NCI-H1694 (cell line): ENCODE results near the gene TEX48.

Experiments
- DNase-seq: peaks from one replicate; lab custom pipeline; 2025; lab: John Stamatoyannopoulos, UW

TEX48 gene

DNA sequence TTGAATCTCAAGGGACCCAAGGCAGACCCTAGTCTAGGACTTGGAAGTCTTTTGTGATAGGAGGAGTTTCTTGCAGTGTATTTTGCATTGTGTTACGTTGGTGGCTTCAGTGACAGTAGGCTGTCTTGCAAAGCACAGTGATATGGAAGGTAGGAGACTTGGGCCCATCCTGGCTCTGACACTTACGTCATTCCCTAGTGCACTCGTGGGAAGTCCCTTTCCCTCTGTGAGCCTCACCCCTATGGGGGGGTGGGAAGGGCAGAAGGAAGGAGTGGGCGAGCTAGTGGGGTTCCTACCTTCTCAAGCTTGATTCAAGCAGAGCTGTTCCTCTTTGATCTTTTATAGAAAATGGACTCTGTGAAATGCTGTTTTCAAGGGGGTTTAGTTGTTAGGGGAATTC, 15.1 kb downstream of the TEX48 start:
- no peak for DNase-seq

DNA sequence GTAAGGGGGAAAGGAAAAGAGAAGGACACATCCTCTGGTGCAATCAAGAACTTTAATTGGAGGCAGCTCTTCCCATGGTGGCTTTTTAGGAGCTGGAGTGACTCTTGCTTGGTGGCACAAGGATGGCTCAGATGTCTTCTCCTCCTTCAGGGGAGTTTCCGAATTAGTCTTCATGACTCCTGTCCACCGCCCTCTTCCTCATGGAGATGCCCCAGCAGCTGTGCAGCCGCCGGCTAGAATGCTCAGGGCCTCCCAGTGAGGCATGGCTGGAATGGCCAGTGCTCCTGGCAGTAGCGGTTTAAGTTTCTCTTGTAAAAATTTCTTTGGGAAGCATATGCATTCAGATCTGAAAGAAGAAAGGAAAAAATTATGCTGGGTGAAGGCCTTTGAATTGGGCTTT, 15.6 kb downstream of the TEX48 start:
- no peak for DNase-seq

DNA sequence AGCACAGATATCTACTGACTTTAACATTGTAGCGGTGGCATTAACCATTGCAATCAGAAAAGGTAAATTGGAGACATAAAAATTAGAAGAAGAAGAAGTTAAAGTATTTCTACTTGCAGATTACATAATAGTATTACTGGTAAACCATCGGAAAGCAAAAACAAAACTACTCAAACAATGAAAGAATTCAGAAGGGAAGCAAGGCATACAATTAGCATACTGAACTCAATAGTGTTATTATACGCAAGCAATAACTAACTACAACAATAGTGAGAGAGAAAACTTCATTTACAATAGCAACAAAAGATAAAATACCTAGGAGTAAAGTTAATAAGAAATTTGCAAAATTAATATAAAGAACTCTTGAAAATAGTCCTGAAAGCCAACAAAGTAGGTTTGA, 17.8 kb downstream of the TEX48 start:
- DNase-seq: no peak

DNA sequence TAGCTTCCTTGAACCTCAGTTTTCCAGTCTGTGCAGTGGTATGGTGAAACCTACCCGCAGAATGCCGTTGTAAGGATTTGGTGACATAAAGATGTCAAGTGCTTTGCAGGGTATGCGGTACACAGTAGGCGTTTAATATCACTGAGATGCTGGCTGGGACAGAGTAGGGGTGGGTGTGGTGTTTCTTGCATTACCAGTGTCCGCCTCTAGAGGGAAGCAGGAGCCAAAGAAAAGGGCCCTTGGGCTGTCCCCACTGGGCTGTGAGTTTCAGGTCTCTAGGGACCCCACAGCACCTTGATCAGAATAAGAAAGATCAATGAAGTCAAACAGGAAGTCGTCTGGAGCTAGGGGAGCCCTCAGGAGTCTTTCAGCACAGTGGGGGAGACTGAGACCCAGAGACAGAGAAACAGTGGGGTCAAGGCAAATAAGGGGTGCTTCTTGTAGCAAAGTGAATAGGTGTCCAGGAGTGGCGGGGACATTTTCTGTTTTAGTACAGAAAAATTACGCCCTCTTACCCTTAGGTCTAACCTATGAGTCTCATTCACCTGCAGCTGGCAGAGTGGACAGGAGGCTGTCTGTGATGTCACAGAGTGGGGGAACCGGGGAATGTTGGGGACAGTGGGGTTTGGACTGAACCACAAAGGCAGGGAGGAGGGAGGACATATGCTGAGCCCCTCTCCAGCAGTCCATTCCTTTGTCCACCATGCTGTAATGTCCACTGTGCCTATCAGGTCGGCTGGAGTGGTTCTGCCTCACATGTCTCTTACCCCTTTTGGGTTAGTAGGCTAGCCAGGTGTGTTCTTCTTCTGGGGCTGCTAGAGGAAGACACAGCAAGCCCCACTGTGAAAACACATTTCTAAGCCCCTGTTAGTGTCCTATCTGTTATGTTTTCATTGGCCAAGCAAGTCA, 19.7 kb downstream of the TEX48 start:
- DNase-seq: no peak

DNA sequence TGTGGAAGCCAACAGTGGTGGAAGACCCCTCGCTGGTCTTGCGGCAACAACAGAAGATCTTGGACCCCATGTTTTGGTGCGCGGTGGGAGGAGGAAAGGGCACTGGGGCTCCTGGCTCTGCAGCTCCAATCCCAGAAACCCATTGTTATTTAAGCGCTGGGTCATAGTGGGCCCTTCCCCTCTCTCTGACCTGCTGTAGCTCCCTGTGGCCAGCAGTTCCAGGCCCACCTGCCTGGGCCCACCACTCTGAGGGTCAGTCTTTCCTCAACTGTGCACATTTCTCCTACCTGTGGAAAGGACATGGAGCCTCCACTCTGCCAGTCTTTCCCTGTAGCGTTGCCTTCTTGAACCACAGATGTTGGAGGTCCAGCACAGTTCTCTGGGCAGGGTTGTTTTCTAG, 24.3 kb downstream of the TEX48 start, which contains the start of gene TEX53:
TEX53 (minus strand) TSS at position 101 of the 400 bp plus-strand sequence; CDS start at position 70, 31 bp downstream.
- DNase-seq: no peak

DNA sequence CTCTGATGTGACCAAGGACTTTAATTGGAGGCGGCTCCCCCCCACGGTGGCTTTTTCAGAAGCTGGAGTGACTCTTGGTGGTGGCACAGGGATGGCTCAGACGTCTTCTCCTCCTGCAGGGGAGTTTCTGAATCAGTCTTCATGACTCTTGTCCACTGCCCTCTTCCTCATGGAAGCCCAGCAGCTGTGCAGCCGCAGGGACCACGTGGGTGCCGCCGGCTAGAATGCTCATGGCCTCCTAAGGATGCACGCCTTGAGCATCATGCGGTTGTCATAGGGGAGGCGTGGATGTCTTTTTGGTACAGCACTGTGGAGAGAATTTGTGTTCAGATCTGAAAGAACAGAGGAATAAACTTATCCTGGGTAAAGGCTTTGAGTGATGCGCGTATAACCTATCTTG, 25.7 kb downstream of the TEX48 start:
- DNase-seq: no peak

DNA sequence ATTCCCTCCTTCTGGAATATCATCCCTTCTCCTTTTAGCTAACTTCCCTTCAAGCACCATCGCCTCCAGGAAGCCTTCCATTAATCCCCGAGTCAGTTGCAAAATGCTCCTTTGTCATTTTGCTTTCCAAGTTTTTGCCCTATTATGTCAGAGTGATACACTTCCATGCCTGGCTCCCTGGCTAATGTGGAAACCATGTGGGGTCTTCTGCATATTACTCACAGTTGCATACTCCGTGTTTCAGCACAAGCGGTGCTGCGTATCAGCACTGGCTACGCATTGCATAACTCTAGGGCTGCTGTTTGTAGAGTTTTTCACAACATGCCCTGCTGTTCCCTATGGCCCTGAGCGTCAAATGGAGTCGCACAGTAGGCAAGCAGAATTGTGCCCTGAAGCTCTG, 26.3 kb downstream of the TEX48 start:
- no peak for DNase-seq

DNA sequence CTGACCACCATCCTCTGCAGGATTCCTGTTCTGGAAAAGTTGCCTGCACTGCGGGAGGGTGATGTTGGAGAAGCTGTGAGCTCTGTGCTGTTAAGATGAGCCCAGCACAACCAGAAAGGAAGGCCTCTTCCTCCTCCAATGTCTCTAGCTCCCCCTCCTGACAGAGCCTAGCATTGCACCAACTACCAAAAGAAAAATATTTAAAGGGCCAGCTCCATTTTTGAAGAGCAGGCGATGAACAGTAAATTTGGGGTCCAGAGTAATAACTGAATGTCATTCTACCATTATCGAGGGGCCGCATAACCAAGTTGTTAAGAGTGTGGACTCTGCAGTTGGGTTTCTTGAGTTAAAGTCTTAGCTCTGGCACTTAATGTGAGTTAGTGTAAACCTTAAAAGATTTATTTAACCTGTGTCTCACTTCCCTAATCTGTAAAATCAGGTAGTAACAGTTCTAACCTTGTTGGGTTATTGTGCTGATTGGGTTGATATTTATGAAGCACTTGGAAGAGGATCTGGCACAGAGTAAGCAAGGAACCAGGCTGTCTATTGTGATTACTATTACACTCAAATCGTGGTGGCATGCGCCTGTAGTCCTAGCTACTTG, 28.3 kb downstream of the TEX48 start:
- peak; percentile 73 for DNase-seq

DNA sequence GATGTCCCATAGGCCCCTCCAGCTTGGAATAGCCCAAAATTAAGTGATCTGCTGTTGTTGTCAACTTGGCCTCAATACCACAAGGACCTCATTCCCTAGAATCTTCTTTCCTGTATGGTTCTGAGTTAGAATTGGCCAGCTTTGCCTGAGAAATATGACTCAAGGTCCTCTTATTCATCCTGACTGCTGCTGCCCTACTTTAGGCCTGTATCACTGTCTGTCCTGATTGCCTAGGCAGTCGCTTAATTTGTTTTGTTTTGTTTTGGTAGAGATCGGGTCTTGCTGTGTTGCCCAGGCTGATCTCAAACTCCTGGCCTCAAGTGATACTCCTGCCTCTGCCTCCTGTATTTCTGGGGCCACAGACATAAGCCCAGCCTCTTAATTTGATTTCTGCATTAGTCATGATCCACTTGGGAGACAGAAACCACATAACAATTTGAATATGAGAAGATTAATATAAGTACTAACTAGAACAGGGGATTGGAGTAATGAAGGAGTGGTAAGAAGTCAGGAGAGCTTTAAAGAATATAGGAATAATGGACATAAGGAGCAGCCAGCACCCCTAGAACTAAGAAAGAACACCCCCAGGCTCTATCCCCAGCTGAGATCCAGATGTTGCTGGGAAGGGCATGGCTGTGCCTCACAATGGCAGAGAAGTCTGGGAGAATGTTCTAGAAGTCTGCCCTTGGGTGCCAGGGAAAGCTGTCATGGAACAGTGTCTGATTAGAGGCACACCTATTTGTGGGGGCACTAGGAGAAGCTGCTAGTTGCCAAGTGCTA, 29.0 kb downstream of the TEX48 start:
- no peak for DNase-seq

DNA sequence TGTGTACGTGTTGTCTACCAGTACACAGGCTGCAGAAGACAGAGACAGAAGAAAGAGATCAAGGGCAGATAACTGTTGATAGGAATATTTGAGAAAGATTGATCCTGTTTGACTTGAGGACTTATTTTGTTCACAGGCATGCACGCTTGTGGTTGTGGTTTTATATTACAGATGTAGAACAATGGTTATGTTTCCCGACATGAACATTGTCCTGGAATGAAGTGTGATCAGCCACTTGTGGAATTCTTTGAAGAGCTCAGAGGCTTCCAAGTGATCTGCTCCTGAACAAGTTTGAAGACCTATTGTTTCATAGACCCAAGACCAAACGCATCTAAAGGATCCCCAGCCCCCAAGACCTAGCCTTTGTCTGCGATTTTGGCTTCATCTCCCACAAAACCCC, 38.1 kb downstream of the TEX48 start:
- no peak for DNase-seq

DNA sequence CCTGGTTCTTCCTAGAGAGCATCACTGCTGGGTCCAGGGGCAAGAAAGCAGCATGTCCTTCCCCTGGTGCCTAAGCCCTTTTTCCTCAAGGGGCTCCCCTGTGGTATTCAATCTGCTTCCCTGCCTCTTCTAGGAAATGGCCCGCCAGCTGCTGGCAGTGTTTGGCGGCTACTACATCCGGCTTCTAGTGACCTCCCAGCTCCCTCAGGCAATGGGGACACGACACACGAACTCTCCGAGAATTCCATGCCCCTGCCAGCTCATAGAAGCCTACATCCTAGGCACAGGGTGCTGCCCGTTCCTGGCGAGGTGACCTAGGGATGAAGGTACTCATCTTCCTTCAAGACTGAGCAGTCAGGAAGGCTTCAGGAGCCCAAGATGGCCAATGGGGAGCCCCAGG, 39.0 kb downstream of the TEX48 start:
- no peak for DNase-seq

DNA sequence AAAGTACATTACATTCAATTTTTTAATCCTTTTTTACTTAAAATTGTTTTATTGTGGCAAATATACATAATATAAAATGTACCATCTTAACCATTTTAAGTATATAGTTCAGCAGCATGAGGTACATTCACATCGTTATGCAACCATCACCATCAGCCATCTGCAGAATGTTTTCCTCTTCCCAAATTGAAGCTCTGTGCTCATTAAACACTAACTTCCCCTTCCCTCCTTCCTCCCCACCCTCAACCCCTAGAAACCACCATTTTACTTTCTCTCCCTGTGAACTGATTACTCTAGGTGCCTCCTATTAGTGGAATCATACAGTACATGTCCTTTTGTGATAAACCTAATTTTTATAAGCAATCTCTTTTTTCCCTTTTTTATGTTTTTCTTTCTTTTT, 40.0 kb downstream of the TEX48 start:
- DNase-seq: no peak

DNA sequence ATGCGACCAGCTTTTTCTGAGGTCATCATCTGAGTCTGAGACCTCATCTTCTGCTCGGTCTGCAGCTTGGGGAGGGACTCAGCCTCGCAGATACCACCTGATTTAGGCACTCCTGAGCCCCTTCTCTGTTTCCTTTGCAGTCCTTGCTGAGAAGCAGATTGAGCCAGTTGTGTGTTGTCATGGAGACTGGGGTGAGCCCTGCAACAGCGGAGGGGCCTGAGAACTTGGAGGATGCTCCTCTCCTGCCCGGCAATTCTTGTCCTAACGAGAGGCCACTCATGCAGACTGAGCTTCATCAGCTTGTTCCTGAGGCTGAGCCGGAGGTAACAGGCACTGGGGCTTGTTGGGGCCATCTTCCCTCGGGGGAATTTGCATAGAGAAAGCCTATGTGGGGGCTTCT, 43.6 kb downstream of the TEX48 start:
- DNase-seq: no peak

DNA sequence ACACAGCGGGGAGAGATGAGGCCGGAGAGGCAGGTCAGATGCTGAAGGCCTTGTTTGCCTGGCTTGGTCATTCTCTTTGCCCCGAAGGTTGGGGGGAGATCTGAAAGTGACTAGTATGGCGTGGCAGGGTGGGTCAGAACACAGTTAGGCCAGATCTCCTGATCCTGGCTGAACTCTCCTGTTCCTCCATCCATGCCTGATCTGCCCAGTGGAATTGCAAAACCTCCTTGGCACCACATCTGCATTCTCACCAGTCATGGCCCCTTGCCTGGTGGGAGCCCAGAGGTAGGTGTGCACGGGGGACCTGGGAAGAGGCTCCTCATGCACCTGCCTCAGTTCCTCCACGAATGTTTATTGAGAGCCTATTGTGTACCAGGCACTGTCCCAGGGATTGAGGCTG, 47.6 kb downstream of the TEX48 start:
- DNase-seq: no peak

DNA sequence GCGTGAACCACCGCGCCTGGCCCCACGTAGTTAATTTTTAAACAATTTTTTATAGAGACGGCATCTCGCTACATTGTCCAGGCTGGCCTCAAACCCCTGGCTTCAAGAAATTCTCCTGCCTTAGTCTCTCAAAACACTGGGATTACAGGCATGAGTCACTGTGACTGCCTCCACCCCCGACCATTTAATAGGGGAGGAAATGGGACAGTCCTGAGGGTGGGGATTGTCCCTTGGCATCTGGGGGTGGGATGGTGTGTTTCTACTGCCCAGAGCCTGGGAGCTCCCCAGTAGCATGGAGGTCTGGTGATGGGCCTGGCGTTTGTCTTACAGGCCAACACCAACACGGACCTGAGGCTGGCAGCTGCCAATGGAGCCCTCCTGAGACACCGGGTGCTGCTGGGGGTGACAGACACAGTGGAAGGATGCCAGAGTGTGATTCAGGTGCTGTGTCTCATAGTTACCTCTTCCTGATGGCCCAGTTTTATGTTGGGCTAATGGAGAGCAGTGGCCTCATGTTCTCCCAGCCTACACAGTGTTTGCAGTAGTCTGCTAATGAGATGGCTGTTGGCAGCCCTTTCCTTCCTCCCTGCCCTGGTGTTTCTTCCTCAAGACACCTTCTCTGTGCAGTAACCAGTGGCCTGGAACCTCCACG, 48.4 kb downstream of the TEX48 start:
- no peak for DNase-seq

DNA sequence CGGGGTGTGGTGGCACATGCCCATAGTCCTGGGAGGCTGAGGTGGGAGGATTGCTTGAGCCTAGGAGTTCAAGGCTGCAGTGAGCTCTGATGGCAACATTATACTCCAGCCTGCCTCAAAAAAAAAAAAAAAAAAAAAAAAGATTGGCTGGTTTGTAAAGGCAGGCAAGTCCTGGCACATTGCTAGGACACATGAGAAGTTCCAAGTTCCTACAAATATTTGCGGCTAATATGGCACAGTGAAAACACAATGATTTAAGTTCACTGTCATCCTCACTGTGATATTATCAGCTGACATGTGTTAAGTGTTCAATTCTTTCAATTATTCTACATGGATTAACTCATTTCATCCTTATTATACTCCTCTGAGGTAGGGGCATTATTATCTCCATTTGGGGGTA, 50.8 kb downstream of the TEX48 start:
- DNase-seq: no peak

DNA sequence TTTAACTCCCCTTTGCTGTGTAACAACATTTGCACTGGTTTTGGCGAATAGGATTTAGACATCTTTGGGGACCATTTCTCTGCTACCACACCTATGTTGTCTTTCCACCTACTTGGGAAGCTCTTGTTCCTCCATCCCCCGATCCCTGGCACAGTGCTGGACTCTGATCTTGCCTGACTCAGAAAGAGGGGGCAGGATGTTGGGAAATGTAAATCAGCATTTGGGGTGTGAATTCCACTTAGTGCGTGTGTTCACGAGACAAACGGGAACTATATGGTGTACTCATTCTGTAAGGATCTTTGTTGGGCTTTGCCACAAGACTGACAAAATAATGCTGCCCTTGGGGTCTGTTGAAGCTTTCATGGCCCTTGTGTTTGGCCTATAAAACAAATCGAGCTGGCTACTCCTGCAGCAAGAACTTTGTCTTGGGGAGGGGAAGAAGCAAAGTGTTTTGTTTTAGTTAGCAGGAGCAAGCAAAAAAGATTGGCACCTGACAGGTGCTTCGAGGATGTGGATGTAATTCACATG, 52.4 kb downstream of the TEX48 start:
- no peak for DNase-seq

DNA sequence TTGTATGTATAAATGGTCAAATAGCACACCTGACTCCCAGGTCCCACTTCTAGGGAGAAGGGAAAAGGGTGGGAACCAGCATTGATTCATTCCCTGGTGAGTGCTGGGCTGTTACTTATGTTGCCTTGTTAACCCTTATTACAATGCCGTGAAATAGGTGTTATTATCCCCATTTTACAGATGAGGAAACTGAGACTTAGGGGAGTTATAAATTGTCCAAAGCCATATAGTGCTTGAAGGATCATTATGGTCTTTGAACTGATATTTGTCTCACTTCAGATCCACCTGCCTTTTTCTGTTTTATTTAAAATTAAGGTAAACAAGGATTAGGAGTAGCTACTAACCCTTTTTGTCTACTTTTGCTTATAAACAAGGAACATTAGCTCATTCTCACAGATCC, 54.4 kb downstream of the TEX48 start:
- DNase-seq: no peak

DNA sequence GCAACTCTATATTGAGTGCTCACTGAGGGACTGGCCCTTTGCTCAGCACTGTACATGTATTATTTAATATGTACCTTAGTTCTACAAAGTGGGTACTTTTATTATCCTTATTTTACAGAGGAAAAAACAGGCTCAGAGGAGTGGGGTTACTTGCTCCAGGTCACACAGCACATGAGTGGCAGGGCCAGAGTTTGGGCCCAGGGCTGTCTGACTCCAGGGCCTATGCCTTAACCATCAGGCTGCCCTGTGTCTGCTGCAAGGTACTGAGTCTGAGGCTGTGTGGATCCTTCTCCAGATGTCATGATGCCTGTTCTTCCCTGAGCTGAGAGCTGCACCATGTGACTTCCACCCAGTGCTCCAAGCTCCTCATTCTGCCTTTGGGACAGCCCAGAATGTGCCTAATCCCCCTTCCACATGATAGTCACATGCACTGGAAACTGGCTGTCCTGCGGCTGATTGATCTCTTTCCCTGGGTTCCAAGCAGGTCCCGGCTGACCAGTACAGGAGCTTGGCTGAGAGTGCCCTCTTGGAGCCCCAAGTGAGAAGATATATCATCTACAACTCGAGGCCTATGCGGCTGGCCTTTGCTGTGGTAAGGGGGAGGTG, 55.5 kb downstream of the TEX48 start:
- no peak for DNase-seq

DNA sequence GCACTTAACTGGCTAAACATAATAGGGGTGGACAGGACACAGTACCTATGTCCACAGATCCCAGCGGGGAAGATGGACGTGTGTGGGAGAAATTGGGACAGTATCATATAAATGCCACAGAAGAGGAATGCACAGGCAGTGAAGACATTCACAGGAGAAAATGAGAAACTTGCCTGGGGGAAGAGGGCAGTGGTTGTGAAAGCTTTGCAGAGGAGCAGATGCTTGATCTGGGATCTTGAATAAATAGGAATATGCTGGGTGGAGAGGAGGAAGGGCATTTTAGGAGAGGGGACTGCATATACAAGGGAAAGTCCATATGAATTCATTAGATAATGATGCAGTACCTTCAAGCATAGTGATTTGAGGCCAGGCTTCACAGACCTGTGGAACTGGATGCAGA, 57.3 kb downstream of the TEX48 start:
- no peak for DNase-seq

DNA sequence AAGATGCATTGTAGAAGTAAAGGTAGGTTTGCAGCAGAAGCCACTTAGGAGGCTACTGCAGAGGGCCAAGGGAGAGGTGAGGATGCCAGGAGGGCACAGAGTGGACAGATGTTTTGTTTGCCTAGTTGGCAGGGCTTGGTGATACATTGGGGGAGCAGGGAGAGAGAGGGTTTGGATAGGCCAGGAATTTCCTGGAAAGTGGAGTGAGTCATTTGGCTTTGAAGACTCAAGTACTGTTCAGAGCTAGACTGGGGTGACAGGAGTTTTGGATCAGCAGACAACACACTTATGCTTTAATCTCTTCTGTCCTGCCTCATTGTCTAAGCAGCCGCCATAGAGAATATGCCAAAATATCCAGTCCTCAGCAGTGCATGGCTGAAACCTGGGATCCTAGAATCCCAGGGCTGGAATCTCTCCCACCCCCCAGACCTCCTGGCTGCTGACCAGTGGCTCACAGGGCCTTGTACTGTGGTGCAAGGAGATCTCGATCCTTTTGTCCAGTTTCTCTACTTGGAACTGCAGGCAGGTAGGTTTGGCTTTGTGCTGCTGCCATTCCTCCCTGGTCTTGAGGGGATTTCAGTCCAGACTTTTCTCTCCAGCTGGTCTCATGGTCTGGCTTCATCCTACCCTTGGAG, 59.9 kb downstream of the TEX48 start:
- no peak for DNase-seq
